Measurements from ENCODE around the gene CRYL1.

Gene CRYL1

DNA sequence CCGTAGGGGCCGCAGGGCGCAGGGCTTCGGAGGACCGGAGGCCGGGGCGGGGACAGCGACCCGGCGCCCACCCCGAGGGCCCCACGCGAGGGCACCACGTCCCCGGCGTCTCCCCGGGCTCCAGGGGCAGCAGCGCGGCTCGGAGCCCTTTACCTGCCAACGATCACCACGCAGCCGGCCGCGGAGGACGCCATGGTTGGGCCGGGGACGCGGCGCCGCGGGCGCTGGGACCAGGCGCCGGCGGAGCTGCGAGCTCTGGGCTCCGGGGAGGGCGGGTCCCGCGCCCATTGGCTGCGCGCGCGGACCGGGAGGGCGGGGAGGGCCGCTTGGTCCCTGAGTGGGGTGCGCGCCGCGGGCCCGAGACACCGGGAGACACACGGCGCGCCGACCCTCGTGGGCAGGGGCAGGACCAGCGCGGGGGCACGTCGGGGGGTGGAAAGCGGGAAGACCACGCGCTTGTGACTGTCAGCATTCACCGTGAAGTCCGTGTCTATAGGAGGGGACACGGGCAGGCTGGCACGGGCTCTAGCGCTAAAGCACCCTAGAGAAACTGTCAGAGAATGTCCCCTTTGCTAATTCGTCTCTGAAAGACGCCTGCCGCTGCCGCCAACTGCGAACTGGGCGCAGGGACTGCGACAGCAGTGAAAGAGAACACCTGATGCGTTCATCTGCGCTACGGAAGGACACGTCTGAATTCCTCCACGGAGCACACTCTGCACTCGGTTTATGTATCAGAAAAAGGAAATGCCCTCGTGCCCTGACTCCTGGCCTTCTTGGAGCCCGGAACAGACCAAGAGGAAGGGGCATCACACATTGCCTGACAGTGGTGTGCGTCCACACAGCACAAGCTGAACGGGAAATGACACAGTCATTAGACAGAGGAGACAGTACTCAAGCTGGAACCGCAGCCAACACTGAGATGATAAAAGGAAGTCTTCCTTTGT lies at the start of gene CRYL1:
Gene CRYL1 (minus strand): TSS at position 257 of the 944 bp plus-strand sequence. CDS start 63 bp downstream, at position 194.
- DNase-seq, result peak; percentile 17

DNA sequence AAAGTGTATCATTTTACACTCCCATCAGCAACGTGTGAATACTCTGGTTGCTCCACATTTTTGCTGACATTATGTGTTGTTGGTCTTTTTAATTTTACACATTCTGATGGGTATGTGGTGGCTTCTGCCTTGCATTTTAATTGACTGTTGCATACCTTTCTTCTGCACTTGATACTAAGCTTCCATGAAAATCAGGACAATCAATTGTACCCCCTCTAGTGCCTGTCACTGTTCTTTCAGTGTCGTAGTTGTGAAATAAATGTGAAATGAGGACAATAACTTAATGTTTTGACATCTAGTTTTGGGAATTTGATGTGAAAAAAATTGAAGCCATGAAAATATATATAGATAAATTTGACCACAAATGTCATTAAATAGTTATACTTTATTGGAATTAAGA lies 48.0 kb upstream of the CRYL1 start:
- no peak for DNase-seq

GRCh38 chr13:20573186-20573585 lies 47.5 kb upstream of the CRYL1 start:
- DNase-seq, result no peak

- DNase-seq, result no peak
Measured at GRCh38 chr13:20571676-20572075, 46.0 kb upstream of the CRYL1 start.

- no peak for DNase-seq
Measured at GRCh38 chr13:20570517-20570916, 44.9 kb upstream of the CRYL1 start.

GRCh38 chr13:20567881-20568528 lies 42.3 kb upstream of the CRYL1 start:
- no peak for DNase-seq

GRCh38 chr13:20566898-20567874 lies 41.5 kb upstream of the CRYL1 start, which contains the start of gene IFT88:
Gene IFT88, plus strand, starts transcription at chr13:20567157. Its CDS starts 7,229 bp downstream, at chr13:20574386.
- peak; percentile 64 for DNase-seq

DNA sequence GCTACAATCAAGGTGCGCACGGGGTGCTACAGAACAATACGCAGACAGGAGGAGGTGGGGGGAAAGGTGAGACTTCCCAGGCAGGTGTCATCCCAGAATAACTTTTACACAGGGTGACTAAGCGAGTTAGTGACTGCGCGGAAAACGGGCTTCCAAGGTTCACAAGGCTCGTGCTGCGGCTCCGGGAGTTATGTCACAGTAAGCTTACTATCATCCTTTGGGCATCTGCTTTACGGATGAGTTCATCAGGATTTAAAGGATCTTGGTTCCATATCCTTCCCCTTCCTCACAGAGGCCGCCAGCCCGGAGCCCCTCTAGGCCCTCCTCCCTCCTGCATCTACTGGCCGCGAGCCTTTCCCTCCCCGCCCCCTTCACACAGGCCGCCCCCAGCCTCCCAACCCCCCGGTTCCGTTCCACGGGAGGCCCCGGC lies 40.8 kb upstream of the CRYL1 start:
- peak; percentile 41 for DNase-seq

- no peak for DNase-seq
Measured at GRCh38 chr13:20565115-20565736, 39.6 kb upstream of the CRYL1 start.

- DNase-seq, result no peak
Measured at GRCh38 chr13:20561741-20562140, 36.1 kb upstream of the CRYL1 start.

DNA sequence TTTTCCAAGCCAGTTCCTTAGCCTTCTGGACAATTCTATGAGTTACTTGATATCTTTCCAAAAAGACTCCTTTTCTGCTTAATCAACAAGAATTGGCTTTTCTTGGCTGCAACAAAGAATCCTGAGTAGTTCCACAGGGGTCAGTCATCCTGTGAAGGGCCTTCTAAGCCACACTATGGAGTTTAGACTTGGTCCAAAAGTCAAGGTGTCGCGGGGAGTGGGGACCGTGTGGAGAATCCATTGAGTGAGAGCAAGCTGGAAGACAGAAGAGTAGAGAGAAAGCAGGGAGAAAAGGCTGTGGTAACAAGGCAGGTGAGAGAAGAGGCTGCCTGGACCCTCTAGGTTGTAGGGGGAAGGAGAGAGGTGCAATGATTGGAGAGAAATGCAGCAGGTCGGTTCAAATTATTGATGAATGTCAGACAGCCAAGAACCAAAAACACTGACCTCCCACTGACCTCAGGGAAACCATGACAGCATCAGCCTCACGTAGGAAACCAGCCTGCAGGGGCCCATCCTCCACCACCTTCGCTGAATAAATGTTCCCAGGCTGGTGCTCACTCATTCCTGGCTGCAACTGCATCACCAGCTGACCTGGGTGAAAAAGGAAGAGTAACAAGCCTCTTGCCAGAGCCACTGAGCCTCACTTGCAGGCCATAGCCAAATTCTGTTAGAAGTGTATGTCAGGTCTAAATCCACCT lies 34.2 kb upstream of the CRYL1 start:
- DNase-seq, result no peak

- DNase-seq, result no peak
Measured at GRCh38 chr13:20558982-20559381, 33.3 kb upstream of the CRYL1 start.

DNA sequence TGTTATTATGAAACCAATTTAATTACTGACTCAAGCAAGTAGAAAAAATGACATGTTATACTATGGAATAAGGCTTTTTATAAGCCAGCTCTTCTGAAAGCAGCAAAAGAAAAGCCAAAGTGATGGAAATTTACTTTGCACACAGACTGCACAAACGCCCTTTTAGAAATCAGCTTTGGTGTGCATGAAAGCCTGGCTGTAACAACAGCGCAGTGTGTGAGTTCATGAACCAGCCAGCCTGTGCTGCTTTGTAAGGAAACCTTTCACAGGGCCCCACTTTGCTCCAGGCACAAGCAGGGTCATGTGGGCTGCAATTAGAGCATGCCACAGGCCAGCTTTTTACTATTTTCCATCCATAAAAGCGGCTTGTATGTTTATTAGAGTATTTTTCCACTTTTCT lies 27.7 kb upstream of the CRYL1 start:
- DNase-seq, result no peak

- no peak for DNase-seq
Measured at GRCh38 chr13:20550799-20551198, 25.1 kb upstream of the CRYL1 start.

GRCh38 chr13:20547479-20547908 lies 21.8 kb upstream of the CRYL1 start:
- DNase-seq, result no peak

DNA sequence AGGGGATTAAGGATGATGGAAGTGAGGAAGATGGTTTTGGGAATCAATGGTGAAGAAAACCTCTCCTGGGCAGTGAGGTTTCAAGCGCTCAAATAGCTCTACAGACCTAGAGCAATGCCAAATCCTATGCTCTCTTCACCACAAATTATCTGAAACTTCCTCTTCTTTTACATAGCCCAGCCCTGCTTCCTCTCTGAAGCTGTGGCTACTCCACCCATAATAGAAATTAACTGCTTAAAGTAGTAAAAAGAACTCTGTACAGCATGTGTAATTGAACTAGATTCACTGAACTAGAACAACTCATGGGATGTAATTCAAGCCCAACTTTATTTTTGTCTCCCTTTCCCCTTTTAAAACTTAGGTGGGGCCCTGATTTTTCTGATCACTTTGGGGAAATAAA lies 20.9 kb upstream of the CRYL1 start:
- no peak for DNase-seq

- DNase-seq, result no peak
Measured at GRCh38 chr13:20544201-20544923, 18.7 kb upstream of the CRYL1 start.

GRCh38 chr13:20536992-20537391 lies 11.3 kb upstream of the CRYL1 start:
- DNase-seq, result no peak

DNA sequence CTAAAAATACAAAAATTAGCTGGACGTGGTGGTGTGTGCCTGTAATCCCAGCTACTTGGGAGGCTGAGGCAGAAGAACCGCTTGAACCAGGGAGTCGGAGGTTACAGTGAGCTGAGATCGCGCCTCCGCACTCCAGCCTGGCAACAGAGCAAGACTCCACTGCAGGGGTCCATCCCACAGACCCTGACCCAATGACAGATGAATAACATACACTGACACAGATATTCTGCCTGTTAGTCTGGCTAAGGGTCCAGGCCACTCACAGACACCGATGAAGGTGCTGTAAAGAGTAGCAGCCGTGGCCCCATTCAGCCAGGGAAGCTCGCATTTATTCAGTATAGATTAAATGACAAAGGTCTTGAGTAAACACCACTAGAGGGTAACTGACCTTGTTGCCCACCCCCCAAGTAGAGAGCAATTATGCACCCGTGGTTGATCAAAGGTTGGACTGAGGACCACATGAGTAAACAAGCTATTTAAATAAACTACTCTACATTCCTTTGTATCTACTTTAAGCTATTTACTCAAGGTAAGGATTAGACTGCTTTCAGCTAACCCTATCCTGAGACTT lies 8.5 kb upstream of the CRYL1 start:
- no peak for DNase-seq

- DNase-seq, result no peak
Measured at GRCh38 chr13:20528452-20528851, 2.8 kb upstream of the CRYL1 start.

DNA sequence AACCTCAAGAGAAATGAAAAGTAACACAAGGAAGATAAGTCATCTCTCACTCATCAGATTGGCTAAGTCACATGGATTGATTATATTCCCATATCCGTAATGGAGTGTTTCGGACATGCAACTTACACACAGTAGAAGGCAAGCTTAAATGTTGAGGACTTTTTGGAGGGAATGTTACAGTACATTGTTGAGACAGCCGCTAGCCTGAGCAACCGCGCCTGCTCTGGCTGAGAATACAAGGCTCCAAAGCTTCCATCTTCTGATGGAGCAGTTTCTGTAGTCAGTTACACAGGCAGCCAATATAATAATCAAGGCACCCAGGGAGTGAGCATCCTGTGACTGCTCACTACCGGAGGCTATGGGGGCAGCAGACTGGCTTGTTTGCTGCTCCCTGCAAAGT lies 1.0 kb upstream of the CRYL1 start:
- DNase-seq, result no peak
